ENCODE measurements around the gene NFIB. TPM values are rescaled to one million over a fixed set of nuclear protein-coding genes. Genes with fewer than 3 reads are reported as not detected.
A peak's percentile ranks its signal among the peaks of the same experiment; 100 is the strongest.

NFIB gene
- total RNA-seq, 1 donor from 2014 or later, result 11.6 TPM

GRCh38 chr9:14056316-14056861 lies 257.6 kb downstream of the NFIB start:
- Histone ChIP-seq H3K36me3 (ENCODE audit: control insufficient read depth, insufficient read depth, low read length) (no peaks in the 10 kb centered on the region), H3K27me3 (ENCODE audit: control insufficient read depth, insufficient read depth, low read length) (no peaks in the 10 kb centered on the region), H3K4me3 (ENCODE audit: low read depth, low read length) (no peak overlapping the region)
- TF ChIP-seq, protein P1, sequence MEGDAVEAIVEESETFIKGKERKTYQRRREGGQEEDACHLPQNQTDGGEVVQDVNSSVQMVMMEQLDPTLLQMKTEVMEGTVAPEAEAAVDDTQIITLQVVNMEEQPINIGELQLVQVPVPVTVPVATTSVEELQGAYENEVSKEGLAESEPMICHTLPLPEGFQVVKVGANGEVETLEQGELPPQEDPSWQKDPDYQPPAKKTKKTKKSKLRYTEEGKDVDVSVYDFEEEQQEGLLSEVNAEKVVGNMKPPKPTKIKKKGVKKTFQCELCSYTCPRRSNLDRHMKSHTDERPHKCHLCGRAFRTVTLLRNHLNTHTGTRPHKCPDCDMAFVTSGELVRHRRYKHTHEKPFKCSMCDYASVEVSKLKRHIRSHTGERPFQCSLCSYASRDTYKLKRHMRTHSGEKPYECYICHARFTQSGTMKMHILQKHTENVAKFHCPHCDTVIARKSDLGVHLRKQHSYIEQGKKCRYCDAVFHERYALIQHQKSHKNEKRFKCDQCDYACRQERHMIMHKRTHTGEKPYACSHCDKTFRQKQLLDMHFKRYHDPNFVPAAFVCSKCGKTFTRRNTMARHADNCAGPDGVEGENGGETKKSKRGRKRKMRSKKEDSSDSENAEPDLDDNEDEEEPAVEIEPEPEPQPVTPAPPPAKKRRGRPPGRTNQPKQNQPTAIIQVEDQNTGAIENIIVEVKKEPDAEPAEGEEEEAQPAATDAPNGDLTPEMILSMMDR (IDR thresholded peaks at IDR 0.05; ENCODE audit: insufficient read depth, low read length, severe bottlenecking), result no peak
- DNase-seq (ENCODE audit: low read depth), result no peak
- no peak for FAIRE-seq

DNA sequence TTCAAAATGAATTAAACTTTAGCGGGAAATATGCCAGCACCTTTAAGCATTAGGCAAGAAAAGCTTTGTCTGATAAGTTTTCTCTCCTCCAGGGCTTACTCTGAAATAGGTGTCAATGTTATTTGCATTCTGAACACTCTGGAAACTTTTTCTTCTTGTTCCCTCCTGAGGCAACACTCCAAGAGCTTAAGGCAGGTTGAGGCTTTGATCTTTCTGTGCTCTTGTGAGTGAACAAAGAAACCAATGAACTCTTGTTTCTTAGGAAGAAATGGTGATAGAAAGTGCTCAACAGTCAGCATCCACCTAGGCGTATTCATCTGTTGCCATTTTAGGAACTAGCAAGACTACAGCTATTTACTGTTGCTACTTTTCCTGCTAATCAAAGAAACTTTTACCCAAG lies 259.8 kb downstream of the NFIB start:
- TF ChIP-seq, protein P1 (IDR thresholded peaks at IDR 0.05; ENCODE audit: insufficient read depth, low read length, severe bottlenecking), result no peak
- FAIRE-seq (no peak), DNase-seq (ENCODE audit: low read depth) (no peak)
- no peaks in the 10 kb centered on the region for H3K36me3 ChIP-seq (ENCODE audit: control insufficient read depth, insufficient read depth, low read length)
- no peaks in the 10 kb centered on the region for H3K27me3 ChIP-seq (ENCODE audit: control insufficient read depth, insufficient read depth, low read length)
- H3K4me3 ChIP-seq (ENCODE audit: low read depth, low read length), result no peak overlapping the region

GRCh38 chr9:14052359-14052758 lies 261.6 kb downstream of the NFIB start:
- DNase-seq (ENCODE audit: low read depth) (no peak), FAIRE-seq (no peak)
- Histone ChIP-seq H3K4me3 (ENCODE audit: low read depth, low read length) (no peak overlapping the region), H3K27me3 (ENCODE audit: control insufficient read depth, insufficient read depth, low read length) (no peaks in the 10 kb centered on the region), H3K36me3 (ENCODE audit: control insufficient read depth, insufficient read depth, low read length) (no peaks in the 10 kb centered on the region)
- TF ChIP-seq, protein P1 (IDR thresholded peaks at IDR 0.05; ENCODE audit: insufficient read depth, low read length, severe bottlenecking), result no peak

- TF ChIP-seq, protein P1 (IDR thresholded peaks at IDR 0.05; ENCODE audit: insufficient read depth, low read length, severe bottlenecking), result no peak
- peak; percentile 49 for DNase-seq (ENCODE audit: low read depth)
- FAIRE-seq, result no peak
Observed at GRCh38 chr9:14051419-14051818, 262.5 kb downstream of the NFIB start.

DNA sequence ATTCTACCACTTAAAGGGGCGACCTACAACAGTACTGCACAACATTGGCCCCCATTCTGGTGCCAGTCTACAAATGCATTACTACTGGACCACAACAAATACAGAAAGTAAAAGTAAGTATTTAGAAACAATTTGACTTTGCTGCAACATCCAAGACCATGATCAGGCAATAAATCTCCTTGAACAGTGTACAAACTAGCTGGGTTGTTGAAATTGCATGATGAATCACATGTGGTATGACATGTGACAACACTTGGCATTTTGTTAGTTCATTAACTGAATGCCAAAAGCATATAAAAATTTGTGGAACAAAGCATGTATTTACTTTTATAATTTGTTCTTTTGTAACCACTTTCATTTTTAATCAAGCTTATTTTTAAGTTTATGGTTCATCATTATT lies 270.5 kb downstream of the NFIB start:
- peak; percentile 28 for DNase-seq (ENCODE audit: low read depth)
- Histone ChIP-seq H3K36me3 (ENCODE audit: control insufficient read depth, insufficient read depth, low read length) (no peaks in the 10 kb centered on the region), H3K27me3 (ENCODE audit: control insufficient read depth, insufficient read depth, low read length) (no peaks in the 10 kb centered on the region), H3K4me3 (ENCODE audit: low read depth, low read length) (no peak overlapping the region)
- FAIRE-seq, result no peak
- TF ChIP-seq, protein P1 (IDR thresholded peaks at IDR 0.05; ENCODE audit: insufficient read depth, low read length, severe bottlenecking), result no peak

More at GRCh38 chr9:14051419-14051818, 262.5 kb downstream of the NFIB start:
- Histone ChIP-seq H3K27me3 (ENCODE audit: control insufficient read depth, insufficient read depth, low read length) (no peaks in the 10 kb centered on the region), H3K4me3 (ENCODE audit: low read depth, low read length) (no peak overlapping the region), H3K36me3 (ENCODE audit: control insufficient read depth, insufficient read depth, low read length) (no peaks in the 10 kb centered on the region)

GRCh38 chr9:14037331-14037730 lies 276.6 kb downstream of the NFIB start:
- H3K4me3 ChIP-seq (ENCODE audit: low read depth, low read length), result no peak overlapping the region
- H3K36me3 ChIP-seq (ENCODE audit: control insufficient read depth, insufficient read depth, low read length), result no peaks in the 10 kb centered on the region
- DNase-seq (ENCODE audit: low read depth), result peak; percentile 37
- TF ChIP-seq, protein P1 (IDR thresholded peaks at IDR 0.05; ENCODE audit: insufficient read depth, low read length, severe bottlenecking), result no peak
- no peak for FAIRE-seq
- H3K27me3 ChIP-seq (ENCODE audit: control insufficient read depth, insufficient read depth, low read length), result no peaks in the 10 kb centered on the region

Measured in bronchial epithelial cell (primary cell).